Sigmoid colon (tissue), 7 donors: ENCODE results near the gene ARHGEF28. TPM values are rescaled to one million over a fixed set of nuclear protein-coding genes. Genes with fewer than 3 reads are reported as not detected.

Source experiments
- DNase-seq: peaks from one replicate; pipeline ENCODE4 v3.0.0-alpha.2; 2019
- H3K27ac ChIP-seq, 4 donors: fragments of 200-600 bp; sonication (generic); one replicate each; pipeline ENCODE4 v1.5.1; 2016 to 2019; ENCODE audit warnings: mild to moderate bottlenecking in 1 of 4
- H3K27me3 ChIP-seq, 3 donors: fragments of 200-600 bp; sonication (generic); one replicate each; pipeline ENCODE4 v1.5.1; 2019; ENCODE audit warnings: mild to moderate bottlenecking in 1 of 3
- H3K36me3 ChIP-seq, 4 donors: fragments of 200-600 bp; sonication (generic); one replicate each; pipeline ENCODE4 v1.5.1; 2016 to 2019
- H3K4me1 ChIP-seq, 4 donors: fragments of 200-600 bp; sonication (generic); one replicate each; pipeline ENCODE4 v1.5.1; 2017 to 2019
- H3K4me3 ChIP-seq, 4 donors: fragments of 200-600 bp; sonication (generic); one replicate each; pipeline ENCODE4 v1.5.1; 2017 to 2019; ENCODE audit warnings: mild to moderate bottlenecking in 2 of 4, moderate library complexity in 1 of 4
- H3K9me3 ChIP-seq, 4 donors: fragments of 200-600 bp in 3 of 4; sonication (generic) in 3 of 4; one replicate each; pipeline versions ENCODE4 v1.5.1 to v1.6.1; 2013 to 2019
- EP300 ChIP-seq, 4 donors: sonication (generic); formaldehyde crosslinking; IDR thresholded peaks; one replicate each; pipeline ENCODE4 v1.6.1; 2017; ENCODE audit warnings: antibody characterized with exemption in 4 of 4
- POLR2A ChIP-seq, 2 donors: fragments of 450-650 bp; IDR thresholded peaks; one replicate each; pipeline ENCODE4 v1.6.1; 2016; ENCODE audit warnings: antibody characterized with exemption in 2 of 2, mild to moderate bottlenecking in 2 of 2, moderate library complexity in 2 of 2
- POLR2AphosphoS5 ChIP-seq, 4 donors: sonication (generic); formaldehyde crosslinking; IDR thresholded peaks; one replicate each; pipeline ENCODE4 v1.6.1; 2017; ENCODE audit warnings: antibody characterized with exemption in 4 of 4
- WGBS, 2 donors: extraction: QIAGEN DNeasy Blood & Tissue Kit; methylation state at CpG; one replicate each; pipeline ENCODE4 v1.1.7; 2013; 5-methylcytosine and 5-hydroxymethylcytosine counted together
- intact Hi-C: fragments of 100-400 bp; cut with DNase I; formaldehyde crosslinking; loops from one replicate; pipeline ENCODE4 v1.15.1; 2023
- polyA plus RNA-seq, 3 donors: library from polyadenylated mRNA; stranded (reverse); fragments of 200-250 nt; gene quantifications; one replicate each; pipeline ENCODE4 v1.2.3, GENCODE V29; 2013
- total RNA-seq, 4 donors: library from RNA; depleted of rRNA; stranded (reverse); fragments of >200 nt; gene quantifications; one replicate each; pipeline ENCODE4 v1.1.0, GENCODE V29; 2016
- TF ChIP-seq, protein P1 (sequence below), 4 experiments: fragments of 450-650 bp in 3 of 4; fragments of 200-600 bp in 1 of 4; IDR thresholded peaks; one replicate each; pipeline ENCODE4 v1.5.1; 2016 to 2019; ENCODE audit warnings: antibody characterized with exemption in 4 of 4, mild to moderate bottlenecking in 3 of 4, moderate library complexity in 2 of 4
- donor health status: healthy with polysubstance abuse.
- donor health status: Bipolar disorder and iron deficiency.
- donor health status: healthy.

The ARHGEF28 gene
- total and polyA plus RNA-seq, 7 donors = 3.0 to 6.9 (median 3.7) TPM

DNA sequence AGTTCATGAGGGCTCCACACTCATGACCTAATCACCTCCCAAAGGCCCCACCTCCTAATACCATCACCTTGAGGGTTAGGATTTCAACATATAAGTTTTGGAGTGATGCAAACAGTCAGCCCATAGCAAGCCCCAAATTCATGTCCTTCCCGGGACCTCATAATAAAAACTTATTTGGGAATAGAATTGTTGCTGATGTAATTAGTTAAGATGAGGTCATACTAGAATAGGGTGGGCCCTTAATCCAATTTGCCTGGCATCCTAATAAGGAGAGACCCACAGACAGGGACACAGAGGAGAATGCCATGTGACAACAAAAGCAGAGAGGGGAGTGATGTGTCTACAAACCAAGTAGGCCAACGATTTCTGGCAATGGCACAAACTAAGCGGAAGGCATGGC lies 347.1 kb downstream of the ARHGEF28 start:
- Histone ChIP-seq H3K27ac (no peak overlapping the region), H3K4me1 (no peaks in the 10 kb centered on the region), H3K9me3 (no peaks in the 10 kb centered on the region), H3K4me3 (no peak overlapping the region), H3K36me3 (no peaks in the 10 kb centered on the region), H3K27me3 (no peaks in the 10 kb centered on the region)
- intact Hi-C loops = no loop called here
- TF ChIP-seq, protein P1, sequence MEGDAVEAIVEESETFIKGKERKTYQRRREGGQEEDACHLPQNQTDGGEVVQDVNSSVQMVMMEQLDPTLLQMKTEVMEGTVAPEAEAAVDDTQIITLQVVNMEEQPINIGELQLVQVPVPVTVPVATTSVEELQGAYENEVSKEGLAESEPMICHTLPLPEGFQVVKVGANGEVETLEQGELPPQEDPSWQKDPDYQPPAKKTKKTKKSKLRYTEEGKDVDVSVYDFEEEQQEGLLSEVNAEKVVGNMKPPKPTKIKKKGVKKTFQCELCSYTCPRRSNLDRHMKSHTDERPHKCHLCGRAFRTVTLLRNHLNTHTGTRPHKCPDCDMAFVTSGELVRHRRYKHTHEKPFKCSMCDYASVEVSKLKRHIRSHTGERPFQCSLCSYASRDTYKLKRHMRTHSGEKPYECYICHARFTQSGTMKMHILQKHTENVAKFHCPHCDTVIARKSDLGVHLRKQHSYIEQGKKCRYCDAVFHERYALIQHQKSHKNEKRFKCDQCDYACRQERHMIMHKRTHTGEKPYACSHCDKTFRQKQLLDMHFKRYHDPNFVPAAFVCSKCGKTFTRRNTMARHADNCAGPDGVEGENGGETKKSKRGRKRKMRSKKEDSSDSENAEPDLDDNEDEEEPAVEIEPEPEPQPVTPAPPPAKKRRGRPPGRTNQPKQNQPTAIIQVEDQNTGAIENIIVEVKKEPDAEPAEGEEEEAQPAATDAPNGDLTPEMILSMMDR (IDR thresholded peaks at IDR 0.05) = no peak
- TF ChIP-seq EP300 (IDR thresholded peaks at IDR 0.05) (no peak), POLR2AphosphoS5 (IDR thresholded peaks at IDR 0.05) (no peak), POLR2A (IDR thresholded peaks at IDR 0.05) (no peak)
- 90 to 96% methylated on average over 3 of the region's 3 CpGs for WGBS, 2 donors
- no peak for DNase-seq

DNA sequence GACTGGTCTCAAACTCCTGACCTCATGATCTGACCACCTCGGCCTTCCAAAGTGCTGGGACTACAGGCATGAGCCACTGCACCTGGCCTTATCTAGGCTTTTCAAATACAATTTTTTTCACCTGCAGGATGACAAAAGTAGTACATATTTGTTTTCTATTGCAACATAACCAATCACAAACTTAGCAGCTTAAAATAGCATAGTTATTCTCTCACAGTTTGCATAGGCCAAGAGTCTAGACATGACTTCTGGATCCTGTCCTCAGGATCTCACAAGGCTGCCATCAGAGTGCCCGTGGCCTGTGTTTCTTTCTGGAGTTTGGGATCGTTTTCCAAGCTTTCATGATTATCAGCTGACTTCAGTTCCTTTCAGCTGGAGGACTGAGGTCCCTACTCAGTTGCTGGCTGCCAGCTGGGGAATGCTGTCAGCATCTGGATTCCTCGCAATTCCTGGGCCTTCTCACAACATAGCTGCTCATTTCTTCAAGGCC lies 348.9 kb downstream of the ARHGEF28 start:
- intact Hi-C loops = no loop called here
- Histone ChIP-seq H3K9me3 (no peaks in the 10 kb centered on the region), H3K27me3 (no peaks in the 10 kb centered on the region), H3K27ac (no peak overlapping the region), H3K4me1 (no peaks in the 10 kb centered on the region), H3K36me3 (no peaks in the 10 kb centered on the region), H3K4me3 (no peak overlapping the region)
- 81 to 86% methylated on average over 4 of the region's 4 CpGs for WGBS, 2 donors
- no peak for DNase-seq
- TF ChIP-seq POLR2A (IDR thresholded peaks at IDR 0.05) (no peak), POLR2AphosphoS5 (IDR thresholded peaks at IDR 0.05) (no peak), EP300 (IDR thresholded peaks at IDR 0.05) (no peak)

DNA sequence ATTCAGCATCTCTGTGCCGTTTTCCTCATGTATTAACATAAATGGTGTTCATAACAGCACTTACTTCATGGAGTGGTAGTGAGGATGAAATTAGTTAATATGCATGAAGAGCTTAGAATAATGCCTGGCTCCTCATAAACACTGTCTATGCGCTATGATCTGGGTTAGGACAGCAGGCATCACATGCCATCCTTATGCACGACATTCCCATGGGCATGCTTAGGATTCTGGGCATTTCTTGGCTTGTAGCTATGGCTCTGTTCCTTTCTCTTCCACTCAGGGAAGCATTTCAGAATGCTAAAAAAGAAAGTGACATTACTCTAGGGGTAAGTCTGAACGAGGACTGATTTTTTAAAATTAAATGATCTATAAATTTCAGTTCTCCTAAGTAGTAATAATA lies 349.8 kb downstream of the ARHGEF28 start:
- DNase-seq = no peak
- no peaks in the 10 kb centered on the region for H3K36me3 ChIP-seq
- WGBS, 2 donors = 92% methylated on average over 4 of the region's 4 CpGs
- H3K27ac ChIP-seq = no peak overlapping the region
- intact Hi-C loops = no loop called here
- no peaks in the 10 kb centered on the region for H3K27me3 ChIP-seq
- no peaks in the 10 kb centered on the region for H3K9me3 ChIP-seq
- no peak overlapping the region for H3K4me3 ChIP-seq
- TF ChIP-seq POLR2A (IDR thresholded peaks at IDR 0.05) (no peak), POLR2AphosphoS5 (IDR thresholded peaks at IDR 0.05) (no peak), EP300 (IDR thresholded peaks at IDR 0.05) (no peak)
- TF ChIP-seq, protein P1 (IDR thresholded peaks at IDR 0.05) = no peak
- no peaks in the 10 kb centered on the region for H3K4me1 ChIP-seq

DNA sequence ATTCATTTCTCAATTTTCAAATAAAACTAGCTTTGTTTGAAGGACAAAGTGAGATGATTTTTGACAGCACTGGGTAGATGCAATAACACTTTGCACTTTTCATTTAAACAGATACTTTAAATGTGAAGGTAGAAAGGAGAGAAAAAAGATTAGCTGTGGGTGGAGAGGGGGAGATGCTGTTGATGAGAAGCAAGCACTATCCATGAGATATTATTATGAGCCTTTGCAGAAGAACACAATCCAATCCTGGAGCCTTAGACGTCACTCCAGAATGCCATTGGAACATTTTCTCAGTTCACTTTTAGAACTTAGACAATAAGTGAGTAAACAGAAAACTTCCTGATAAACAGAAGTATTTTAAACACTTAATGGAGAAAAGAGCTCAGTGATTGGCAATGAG lies 351.1 kb downstream of the ARHGEF28 start:
- DNase-seq = no peak
- no peaks in the 10 kb centered on the region for H3K9me3 ChIP-seq
- no peak overlapping the region for H3K27ac ChIP-seq
- WGBS, 2 donors = 89 to 93% methylated on average over 1 of the region's 1 CpG
- TF ChIP-seq, protein P1 (IDR thresholded peaks at IDR 0.05) = no peak
- TF ChIP-seq POLR2A (IDR thresholded peaks at IDR 0.05) (no peak), POLR2AphosphoS5 (IDR thresholded peaks at IDR 0.05) (no peak), EP300 (IDR thresholded peaks at IDR 0.05) (no peak)
- no peaks in the 10 kb centered on the region for H3K4me1 ChIP-seq
- no peak overlapping the region for H3K4me3 ChIP-seq
- H3K27me3 ChIP-seq = no peaks in the 10 kb centered on the region
- no peaks in the 10 kb centered on the region for H3K36me3 ChIP-seq
- intact Hi-C loops = no loop called here

DNA sequence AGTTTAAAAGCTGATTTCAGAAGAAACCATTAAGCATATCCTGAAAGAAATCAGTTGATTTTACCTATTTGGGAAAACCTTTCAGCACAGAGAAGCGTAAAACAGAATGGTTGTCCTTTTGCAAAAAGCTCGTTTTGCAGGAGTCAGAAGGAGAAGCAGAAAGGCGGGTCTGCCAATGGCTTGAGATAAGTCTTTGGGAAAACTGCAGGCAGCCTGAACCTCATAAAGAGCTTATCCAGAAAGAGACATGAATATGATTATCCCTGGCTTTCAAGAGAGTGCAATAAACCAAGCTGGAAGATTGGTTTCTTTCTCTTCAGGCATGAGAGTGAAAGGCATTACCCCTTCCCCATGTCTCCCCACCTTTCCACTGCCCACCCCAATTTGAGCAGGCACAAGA lies 353.3 kb downstream of the ARHGEF28 start:
- intact Hi-C loops = no loop called here
- H3K36me3 ChIP-seq = no peaks in the 10 kb centered on the region
- H3K27ac ChIP-seq = no peak overlapping the region
- no peak for TF ChIP-seq EP300 (IDR thresholded peaks at IDR 0.05)
- no peak for TF ChIP-seq POLR2A (IDR thresholded peaks at IDR 0.05)
- TF ChIP-seq, protein P1 (IDR thresholded peaks at IDR 0.05) = no peak
- no peak for TF ChIP-seq POLR2AphosphoS5 (IDR thresholded peaks at IDR 0.05)
- no peak for DNase-seq
- H3K27me3 ChIP-seq = no peaks in the 10 kb centered on the region
- H3K4me3 ChIP-seq = no peak overlapping the region
- H3K9me3 ChIP-seq = no peaks in the 10 kb centered on the region
- H3K4me1 ChIP-seq = no peaks in the 10 kb centered on the region
- 86 to 91% methylated on average over 3 of the region's 3 CpGs for WGBS, 2 donors
